ENCODE results near the gene RNF167.

DNA sequence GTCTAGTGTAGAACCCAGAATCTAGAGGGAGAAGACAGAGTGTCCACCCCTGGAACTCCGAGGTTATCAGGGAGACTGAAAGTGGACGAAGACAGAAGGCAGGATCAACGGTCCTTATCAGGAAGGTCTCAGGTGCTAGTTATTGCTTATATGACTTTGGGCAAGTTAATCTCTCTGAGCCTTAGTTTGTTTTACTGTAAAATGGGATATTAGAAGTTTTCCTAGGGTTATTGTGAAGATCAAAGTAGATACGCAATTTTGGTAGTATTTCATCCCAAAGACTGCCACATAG is 1.2 kb downstream of the RNF167 start:
- TF ChIP-seq POLR2A (IDR thresholded peaks at IDR 0.05; ENCODE audit: insufficient read depth in 1 of 2, low read depth in 2 of 2, low read length in 2 of 2) (no peak), HDAC6 (IDR thresholded peaks at IDR 0.05; ENCODE audit: low read depth, low read length) (no peak), TAF1 (CRISPR knock-in tag; IDR thresholded peaks at IDR 0.05) (no peak)

Measured in HepG2 (cell line).